WTC11 (cell line): Measurements from ENCODE around the gene FKBP1A. TPM values are rescaled to one million over a fixed set of nuclear protein-coding genes. Genes with fewer than 3 reads are reported as not detected.

Source experiments
- ATAC-seq: fragments of 200-7000 bp; cut with Tn5 transposase; 2 replicates; pipeline ENCODE4 v1.10.0; 2021; ENCODE audit warnings: mild to moderate bottlenecking, moderate library complexity
- CTCF ChIA-PET: fragments of 300-600 bp; sonication (Branson Sonifier 250); formaldehyde crosslinking; loops from one replicate; lab custom pipeline; 2021; ENCODE audit warnings: antibody characterized with exemption; lab: Charles Lee
- POLR2A ChIA-PET: fragments of 350-600 bp; sonication (Branson Sonifier 250); formaldehyde crosslinking; loops from one replicate; lab custom pipeline; 2021; ENCODE audit warnings: antibody characterized with exemption; lab: Charles Lee
- DNase-seq: peaks from one replicate; pipeline ENCODE4 v3.0.0; 2021; ENCODE audit warnings: low spot score
- H3K27ac Mint-ChIP-seq: 2 replicates; pipeline ENCODE4 v1.8.0; 2021; ENCODE audit warnings: mixed read lengths
- H3K27me3 Mint-ChIP-seq: 2 replicates; pipeline ENCODE4 v1.8.0; 2021; ENCODE audit warnings: low read depth, mild to moderate bottlenecking, moderate library complexity, mixed read lengths
- H3K36me3 Mint-ChIP-seq: 2 replicates; pipeline ENCODE4 v1.8.0; 2021; ENCODE audit warnings: mixed read lengths
- H3K4me1 Mint-ChIP-seq: 2 replicates; pipeline ENCODE4 v1.8.0; 2022; ENCODE audit warnings: mixed read lengths
- H3K4me3 Mint-ChIP-seq: 2 replicates; pipeline ENCODE4 v1.8.0; 2021; ENCODE audit warnings: mild to moderate bottlenecking, moderate library complexity, mixed read lengths
- H3K9me3 Mint-ChIP-seq: 2 replicates; pipeline ENCODE4 v1.8.0; 2021; ENCODE audit warnings: mixed read lengths
- CREB1 ChIP-seq: sonication (generic); formaldehyde crosslinking; IDR thresholded peaks from 2 replicates; pipeline ENCODE4 v1.8.0; 2023; ENCODE audit warnings: mild to moderate bottlenecking, missing genetic modification reagents
- CREM ChIP-seq: sonication (generic); formaldehyde crosslinking; IDR thresholded peaks from 2 replicates; pipeline ENCODE4 v1.8.1; 2022; ENCODE audit warnings: mild to moderate bottlenecking, missing genetic modification reagents, moderate library complexity
- FOXK1 ChIP-seq: sonication (generic); formaldehyde crosslinking; IDR thresholded peaks from 2 replicates; pipeline ENCODE4 v1.8.0; 2022; ENCODE audit warnings: mild to moderate bottlenecking, moderate library complexity, missing genetic modification reagents
- GABPB1 ChIP-seq: sonication (generic); formaldehyde crosslinking; IDR thresholded peaks from 2 replicates; pipeline ENCODE4 v1.8.1; 2023; ENCODE audit warnings: mild to moderate bottlenecking, missing genetic modification reagents
- MXD4 ChIP-seq: fragments of 250-450 bp; sonication (Bioruptor Pico); IDR thresholded peaks from 2 replicates; pipeline ENCODE4 v1.8.0; 2021; ENCODE audit warnings: mild to moderate bottlenecking, moderate library complexity, borderline replicate concordance
- NFATC4 ChIP-seq: fragments of 250-450 bp; sonication (Bioruptor Pico); IDR thresholded peaks from 2 replicates; pipeline ENCODE4 v1.9.0; 2021; ENCODE audit warnings: mild to moderate bottlenecking
- OVOL2 ChIP-seq: fragments of 250-450 bp; sonication (Bioruptor Pico); IDR thresholded peaks from 2 replicates; pipeline ENCODE4 v1.9.0; 2021; ENCODE audit warnings: mild to moderate bottlenecking, borderline replicate concordance
- RORB ChIP-seq: fragments of 250-450 bp; sonication (Bioruptor Pico); IDR thresholded peaks from 2 replicates; pipeline ENCODE4 v1.9.0; 2021; ENCODE audit warnings: mild to moderate bottlenecking
- ZNF121 ChIP-seq: sonication (generic); formaldehyde crosslinking; IDR thresholded peaks from 2 replicates; pipeline ENCODE4 v1.8.0; 2023; ENCODE audit warnings: missing genetic modification reagents
- total RNA-seq: library from RNA; stranded (reverse); gene quantifications from 3 replicates; pipeline ENCODE4 v1.2.3, GENCODE V29; 2021
- TF ChIP-seq, protein P1 (sequence below): sonication (generic); formaldehyde crosslinking; IDR thresholded peaks from 2 replicates; pipeline ENCODE4 v1.8.1; 2023; ENCODE audit warnings: mild to moderate bottlenecking, missing genetic modification reagents
- TF ChIP-seq, protein P2 (sequence below): fragments of 250-450 bp; sonication (Bioruptor Pico); conservative IDR thresholded peaks from 2 replicates; pipeline ENCODE4 v1.9.0; 2021; ENCODE audit warnings: mild to moderate bottlenecking
- TF ChIP-seq, protein P3 (sequence below): sonication (generic); formaldehyde crosslinking; IDR thresholded peaks from 2 replicates; pipeline ENCODE4 v1.8.0; 2022; ENCODE audit warnings: mild to moderate bottlenecking, missing genetic modification reagents
- TF ChIP-seq, protein P4 (sequence below): sonication (generic); formaldehyde crosslinking; IDR thresholded peaks from 2 replicates; pipeline ENCODE4 v1.8.1; 2022; ENCODE audit warnings: low read depth, missing genetic modification reagents, borderline replicate concordance
- TF ChIP-seq, protein P5 (sequence below): sonication (generic); formaldehyde crosslinking; IDR thresholded peaks from 2 replicates; pipeline ENCODE4 v1.8.1; 2023; ENCODE audit warnings: mild to moderate bottlenecking, missing genetic modification reagents, borderline replicate concordance

FKBP1A gene
- total RNA-seq, 1 experiment from 2014 or later = 218 TPM

DNA sequence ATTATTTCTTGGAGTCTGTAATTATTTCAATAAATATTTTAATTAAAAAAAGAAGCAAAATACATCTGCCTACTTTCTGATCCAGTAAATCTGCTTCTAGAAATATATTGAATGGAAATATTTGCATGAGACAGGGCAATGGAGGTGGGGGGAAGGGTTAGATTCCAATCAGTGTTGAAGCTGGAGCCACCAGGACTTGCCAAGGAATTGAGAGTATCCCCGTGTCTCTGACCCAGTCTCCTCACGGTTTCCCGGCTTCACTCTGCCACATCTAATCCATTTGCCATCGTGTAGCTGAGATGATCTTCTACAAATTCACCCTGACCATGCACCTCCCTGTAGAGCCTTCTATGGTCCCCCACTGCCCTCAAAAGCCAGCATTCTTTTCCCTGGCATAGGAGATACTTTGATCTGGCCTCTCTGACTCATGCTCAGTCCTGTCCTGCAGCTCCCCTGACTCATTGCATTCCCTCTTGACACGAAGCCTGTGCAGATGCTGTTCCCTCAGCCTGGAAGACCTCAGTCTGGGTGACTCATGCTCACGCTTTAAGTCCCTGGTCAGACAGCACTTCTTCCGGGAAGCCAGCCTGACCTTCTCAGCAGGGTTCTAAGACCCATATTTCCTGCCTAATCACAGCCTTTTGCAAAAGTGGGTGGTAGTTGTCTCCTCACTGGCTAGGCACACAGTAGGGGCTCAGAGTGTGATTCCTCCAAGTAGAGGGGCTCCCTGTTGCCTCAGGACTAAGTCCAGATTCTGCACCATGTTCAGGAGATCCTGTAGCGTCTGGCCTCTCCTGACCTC is 23.0 kb upstream of the FKBP1A start:
- CTCF ChIA-PET = interaction anchor here (1.6 kb wide), 1 partner anchor 8 kb away, joined by 4 read pairs; no protein-coding TSS in a partner anchor
- DNase-seq (no peak), ATAC-seq (no peak)
- Mint-ChIP-seq H3K36me3 (peaks cover 22% of the 10 kb centered on the region), H3K27ac (no peak overlapping the region), H3K4me3 (no peak overlapping the region), H3K9me3 (peaks cover 37% of the 10 kb centered on the region), H3K4me1 (peaks cover 11% of the 10 kb centered on the region; the same call in 1 of the 2 replicates), H3K27me3 (peaks cover 12% of the 10 kb centered on the region; the same call in 1 of the 2 replicates)
- TF ChIP-seq NFATC4 = no peak
- TF ChIP-seq, protein P1, sequence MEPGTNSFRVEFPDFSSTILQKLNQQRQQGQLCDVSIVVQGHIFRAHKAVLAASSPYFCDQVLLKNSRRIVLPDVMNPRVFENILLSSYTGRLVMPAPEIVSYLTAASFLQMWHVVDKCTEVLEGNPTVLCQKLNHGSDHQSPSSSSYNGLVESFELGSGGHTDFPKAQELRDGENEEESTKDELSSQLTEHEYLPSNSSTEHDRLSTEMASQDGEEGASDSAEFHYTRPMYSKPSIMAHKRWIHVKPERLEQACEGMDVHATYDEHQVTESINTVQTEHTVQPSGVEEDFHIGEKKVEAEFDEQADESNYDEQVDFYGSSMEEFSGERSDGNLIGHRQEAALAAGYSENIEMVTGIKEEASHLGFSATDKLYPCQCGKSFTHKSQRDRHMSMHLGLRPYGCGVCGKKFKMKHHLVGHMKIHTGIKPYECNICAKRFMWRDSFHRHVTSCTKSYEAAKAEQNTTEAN (CRISPR knock-in tag) = no peak
- TF ChIP-seq, protein P2, sequence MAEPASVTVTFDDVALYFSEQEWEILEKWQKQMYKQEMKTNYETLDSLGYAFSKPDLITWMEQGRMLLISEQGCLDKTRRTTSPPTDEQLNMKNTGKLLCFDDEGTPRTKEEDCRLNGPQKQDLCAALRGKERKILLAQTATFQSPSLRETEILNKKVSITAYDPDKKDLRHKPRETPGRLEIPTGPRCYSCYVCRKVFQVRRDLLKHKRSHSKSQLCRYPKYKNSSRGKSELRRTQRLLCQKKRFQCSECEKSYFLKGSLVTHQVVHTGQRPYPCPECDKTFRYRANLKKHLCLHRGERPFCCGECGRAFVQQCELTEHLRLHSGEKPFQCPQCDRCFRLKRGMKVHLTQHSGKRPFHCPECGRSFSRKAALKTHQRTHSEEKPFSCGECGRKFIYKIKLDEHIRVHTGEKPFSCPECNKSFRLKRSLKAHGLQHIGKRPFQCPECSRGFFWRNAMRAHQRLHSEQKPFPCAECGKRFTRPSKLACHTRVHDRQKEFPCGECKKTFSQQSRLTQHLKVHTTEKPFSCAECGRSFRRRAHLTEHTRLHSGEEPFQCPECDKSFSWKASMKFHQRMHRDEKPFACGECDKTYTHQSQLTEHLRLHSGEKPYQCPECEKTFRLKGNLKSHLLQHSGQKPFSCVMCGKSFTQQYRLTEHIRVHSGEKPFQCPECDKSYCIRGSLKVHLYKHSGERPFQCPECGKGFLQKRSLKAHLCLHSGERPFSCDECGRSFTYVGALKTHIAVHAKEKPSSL = no peak
- TF ChIP-seq ZNF121 (CRISPR knock-in tag) = no peak
- no peak for TF ChIP-seq OVOL2
- no peak for TF ChIP-seq CREM
- TF ChIP-seq CREB1 (CRISPR knock-in tag) = no peak
- TF ChIP-seq GABPB1 (CRISPR knock-in tag) = peak; percentile 80; the same call in 1 of the 2 replicates
- POLR2A ChIA-PET = interaction anchor here (0.9 kb wide), 1 partner anchor 676 kb away, joined by 3 read pairs; no protein-coding TSS in a partner anchor

DNA sequence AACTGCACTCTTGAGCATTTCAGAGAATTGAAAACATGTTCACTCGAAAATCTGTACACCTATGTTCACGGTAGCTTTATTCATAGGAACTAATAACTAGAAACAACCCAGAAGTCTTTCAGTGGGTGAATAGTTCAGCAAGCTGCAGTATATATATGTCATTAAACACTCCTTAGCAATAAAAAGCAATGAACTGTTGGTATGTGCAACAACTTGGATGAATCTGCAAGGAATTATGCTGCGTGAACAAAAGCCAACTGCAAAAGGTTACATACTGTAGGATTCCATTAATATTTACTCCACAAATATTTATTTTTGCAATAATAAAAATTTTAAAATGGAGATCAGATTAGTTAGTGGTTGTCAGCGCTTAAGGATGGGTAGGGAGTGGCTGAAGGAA is 22.1 kb upstream of the FKBP1A start:
- TF ChIP-seq MXD4 (no peak), FOXK1 (no peak), RORB (CRISPR knock-in tag) (no peak)
- TF ChIP-seq, protein P3, sequence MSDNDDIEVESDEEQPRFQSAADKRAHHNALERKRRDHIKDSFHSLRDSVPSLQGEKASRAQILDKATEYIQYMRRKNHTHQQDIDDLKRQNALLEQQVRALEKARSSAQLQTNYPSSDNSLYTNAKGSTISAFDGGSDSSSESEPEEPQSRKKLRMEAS (CRISPR knock-in tag) = no peak
- TF ChIP-seq, protein P4, sequence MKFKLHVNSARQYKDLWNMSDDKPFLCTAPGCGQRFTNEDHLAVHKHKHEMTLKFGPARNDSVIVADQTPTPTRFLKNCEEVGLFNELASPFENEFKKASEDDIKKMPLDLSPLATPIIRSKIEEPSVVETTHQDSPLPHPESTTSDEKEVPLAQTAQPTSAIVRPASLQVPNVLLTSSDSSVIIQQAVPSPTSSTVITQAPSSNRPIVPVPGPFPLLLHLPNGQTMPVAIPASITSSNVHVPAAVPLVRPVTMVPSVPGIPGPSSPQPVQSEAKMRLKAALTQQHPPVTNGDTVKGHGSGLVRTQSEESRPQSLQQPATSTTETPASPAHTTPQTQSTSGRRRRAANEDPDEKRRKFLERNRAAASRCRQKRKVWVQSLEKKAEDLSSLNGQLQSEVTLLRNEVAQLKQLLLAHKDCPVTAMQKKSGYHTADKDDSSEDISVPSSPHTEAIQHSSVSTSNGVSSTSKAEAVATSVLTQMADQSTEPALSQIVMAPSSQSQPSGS (CRISPR knock-in tag) = no peak
- TF ChIP-seq, protein P5, sequence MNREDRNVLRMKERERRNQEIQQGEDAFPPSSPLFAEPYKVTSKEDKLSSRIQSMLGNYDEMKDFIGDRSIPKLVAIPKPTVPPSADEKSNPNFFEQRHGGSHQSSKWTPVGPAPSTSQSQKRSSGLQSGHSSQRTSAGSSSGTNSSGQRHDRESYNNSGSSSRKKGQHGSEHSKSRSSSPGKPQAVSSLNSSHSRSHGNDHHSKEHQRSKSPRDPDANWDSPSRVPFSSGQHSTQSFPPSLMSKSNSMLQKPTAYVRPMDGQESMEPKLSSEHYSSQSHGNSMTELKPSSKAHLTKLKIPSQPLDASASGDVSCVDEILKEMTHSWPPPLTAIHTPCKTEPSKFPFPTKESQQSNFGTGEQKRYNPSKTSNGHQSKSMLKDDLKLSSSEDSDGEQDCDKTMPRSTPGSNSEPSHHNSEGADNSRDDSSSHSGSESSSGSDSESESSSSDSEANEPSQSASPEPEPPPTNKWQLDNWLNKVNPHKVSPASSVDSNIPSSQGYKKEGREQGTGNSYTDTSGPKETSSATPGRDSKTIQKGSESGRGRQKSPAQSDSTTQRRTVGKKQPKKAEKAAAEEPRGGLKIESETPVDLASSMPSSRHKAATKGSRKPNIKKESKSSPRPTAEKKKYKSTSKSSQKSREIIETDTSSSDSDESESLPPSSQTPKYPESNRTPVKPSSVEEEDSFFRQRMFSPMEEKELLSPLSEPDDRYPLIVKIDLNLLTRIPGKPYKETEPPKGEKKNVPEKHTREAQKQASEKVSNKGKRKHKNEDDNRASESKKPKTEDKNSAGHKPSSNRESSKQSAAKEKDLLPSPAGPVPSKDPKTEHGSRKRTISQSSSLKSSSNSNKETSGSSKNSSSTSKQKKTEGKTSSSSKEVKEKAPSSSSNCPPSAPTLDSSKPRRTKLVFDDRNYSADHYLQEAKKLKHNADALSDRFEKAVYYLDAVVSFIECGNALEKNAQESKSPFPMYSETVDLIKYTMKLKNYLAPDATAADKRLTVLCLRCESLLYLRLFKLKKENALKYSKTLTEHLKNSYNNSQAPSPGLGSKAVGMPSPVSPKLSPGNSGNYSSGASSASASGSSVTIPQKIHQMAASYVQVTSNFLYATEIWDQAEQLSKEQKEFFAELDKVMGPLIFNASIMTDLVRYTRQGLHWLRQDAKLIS (CRISPR knock-in tag) = no peak
- Mint-ChIP-seq H3K9me3 (peaks cover 32% of the 10 kb centered on the region), H3K4me3 (no peak overlapping the region), H3K36me3 (peaks cover 13% of the 10 kb centered on the region), H3K27ac (no peak overlapping the region), H3K4me1 (peaks cover 11% of the 10 kb centered on the region; the same call in 1 of the 2 replicates), H3K27me3 (peaks cover 14% of the 10 kb centered on the region; the same call in 1 of the 2 replicates)
- ChIA-PET POLR2A (interaction anchor here (0.9 kb wide), 1 partner anchor 677 kb away, joined by 3 read pairs; no protein-coding TSS in a partner anchor), CTCF (interaction anchor here (1.6 kb wide), 1 partner anchor 9 kb away, joined by 4 read pairs; no protein-coding TSS in a partner anchor)
- DNase-seq (no peak), ATAC-seq (no peak)
